HG03066 (cell line): ENCODE data around the gene AGPAT3.

ENCODE experiments used
- ATAC-seq: cut with Tn5 transposase; IDR thresholded peaks from one replicate; pipeline ENCODE4 v1.9.1; 2021; ENCODE audit warnings: low read depth; ENCODE audit not compliant: unreplicated experiment

AGPAT3 gene

GRCh38 chr21:43934716-43935705 lies 70.0 kb downstream of the AGPAT3 start:
- ATAC-seq = no peak

GRCh38 chr21:43935711-43936110 lies 70.7 kb downstream of the AGPAT3 start:
- no peak for ATAC-seq

GRCh38 chr21:43936247-43936967 lies 71.4 kb downstream of the AGPAT3 start:
- no peak for ATAC-seq

- ATAC-seq = no peak
Measured at GRCh38 chr21:43937051-43937832, 72.2 kb downstream of the AGPAT3 start.

GRCh38 chr21:43937891-43938309 lies 72.9 kb downstream of the AGPAT3 start:
- ATAC-seq = no peak

GRCh38 chr21:43938751-43939442 lies 73.9 kb downstream of the AGPAT3 start:
- ATAC-seq = peak; percentile 75

- ATAC-seq = no peak
Measured at GRCh38 chr21:43939443-43940328, 74.7 kb downstream of the AGPAT3 start.

- no peak for ATAC-seq
Measured at GRCh38 chr21:43940329-43941050, 75.5 kb downstream of the AGPAT3 start.

- no peak for ATAC-seq
Measured at GRCh38 chr21:43942201-43942600, 77.2 kb downstream of the AGPAT3 start.

GRCh38 chr21:43942621-43943020 lies 77.6 kb downstream of the AGPAT3 start:
- no peak for ATAC-seq

- no peak for ATAC-seq
Measured at GRCh38 chr21:43943512-43944077, 78.6 kb downstream of the AGPAT3 start.

- ATAC-seq = no peak
Measured at GRCh38 chr21:43944078-43944633, 79.1 kb downstream of the AGPAT3 start.

GRCh38 chr21:43944757-43945156 lies 79.7 kb downstream of the AGPAT3 start:
- ATAC-seq = no peak

- no peak for ATAC-seq
Measured at GRCh38 chr21:43948740-43949498, 83.9 kb downstream of the AGPAT3 start.

- no peak for ATAC-seq
Measured at GRCh38 chr21:43949499-43950208, 84.6 kb downstream of the AGPAT3 start.

- ATAC-seq = no peak
Measured at GRCh38 chr21:43950481-43950880, 85.5 kb downstream of the AGPAT3 start.

GRCh38 chr21:43950936-43951335 lies 85.9 kb downstream of the AGPAT3 start:
- no peak for ATAC-seq
